HFFc6 (cell line): ENCODE results near the gene ANXA3. TPM values are rescaled to one million over a fixed set of nuclear protein-coding genes. Genes with fewer than 3 reads are reported as not detected.

Experiments
- DNase-seq: peaks from one replicate; pipeline ENCODE4 v3.0.0-alpha.2; 2018
- H3K27ac Mint-ChIP-seq: 2 replicates; pipeline ENCODE4 v1.8.0; 2020; ENCODE audit warnings: mild to moderate bottlenecking, mixed read lengths
- H3K27me3 Mint-ChIP-seq: 2 replicates; pipeline ENCODE4 v1.8.0; 2021; ENCODE audit warnings: mild to moderate bottlenecking, moderate library complexity, mixed read lengths; ENCODE audit not compliant: insufficient read depth
- H3K36me3 Mint-ChIP-seq: 2 replicates; pipeline ENCODE4 v1.8.0; 2021; ENCODE audit warnings: low read depth, mixed read lengths
- H3K4me1 Mint-ChIP-seq: 2 replicates; pipeline ENCODE4 v1.8.0; 2020; ENCODE audit warnings: low read depth, mixed read lengths
- H3K4me3 Mint-ChIP-seq: 2 replicates; pipeline ENCODE4 v1.8.0; 2020; ENCODE audit warnings: mild to moderate bottlenecking, moderate library complexity, mixed read lengths
- H3K9me3 Mint-ChIP-seq: 2 replicates; pipeline ENCODE4 v1.8.0; 2020; ENCODE audit warnings: mild to moderate bottlenecking, mixed read lengths
- total RNA-seq, 6 experiments: library from RNA; stranded (reverse); fragmentation: NEBNext Ultra II Directional; extraction: Animal tissue kit (Norgen Biotek cat#: 25700); gene quantifications; 2 replicates in 1 of 6; 3 replicates in 5 of 6; pipeline ENCODE4 v1.2.3, GENCODE V29; 2021
- TF ChIP-seq, protein P1 (sequence below): fragments of 200-600 bp; sonication (generic); IDR thresholded peaks from 2 replicates; pipeline ENCODE4 v1.5.0; 2021; ENCODE audit warnings: antibody characterized with exemption, mild to moderate bottlenecking

ANXA3 gene
- total RNA-seq, 6 experiments from 2014 or later, result 1.5 to 3.0 (median 1.6) TPM

DNA sequence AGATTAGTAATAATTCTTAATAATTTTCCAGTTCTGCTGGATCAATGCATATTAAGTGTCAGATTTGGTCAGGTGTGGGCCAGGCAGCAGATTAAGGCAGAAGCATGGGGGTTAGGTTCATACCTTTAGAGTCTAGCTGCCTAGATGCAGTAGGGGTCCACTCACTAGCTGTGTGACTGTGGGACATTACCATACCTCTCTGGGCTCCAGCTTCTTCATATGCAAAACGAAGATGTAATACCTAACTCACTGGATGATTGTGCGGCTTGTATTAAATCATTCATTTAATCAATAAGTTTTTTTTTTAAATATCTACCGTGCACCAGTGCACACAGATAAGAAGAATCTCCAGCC, 1.4 kb downstream of the ANXA3 start:
- Mint-ChIP-seq H3K4me1 (peaks cover 53% of the 10 kb centered on the region), H3K4me3 (no peak overlapping the region), H3K9me3 (no peaks in the 10 kb centered on the region), H3K27me3 (no peaks in the 10 kb centered on the region; the same call in 1 of the 2 replicates), H3K36me3 (no peaks in the 10 kb centered on the region), H3K27ac (no peak overlapping the region)
- no peak for DNase-seq
- TF ChIP-seq, protein P1, sequence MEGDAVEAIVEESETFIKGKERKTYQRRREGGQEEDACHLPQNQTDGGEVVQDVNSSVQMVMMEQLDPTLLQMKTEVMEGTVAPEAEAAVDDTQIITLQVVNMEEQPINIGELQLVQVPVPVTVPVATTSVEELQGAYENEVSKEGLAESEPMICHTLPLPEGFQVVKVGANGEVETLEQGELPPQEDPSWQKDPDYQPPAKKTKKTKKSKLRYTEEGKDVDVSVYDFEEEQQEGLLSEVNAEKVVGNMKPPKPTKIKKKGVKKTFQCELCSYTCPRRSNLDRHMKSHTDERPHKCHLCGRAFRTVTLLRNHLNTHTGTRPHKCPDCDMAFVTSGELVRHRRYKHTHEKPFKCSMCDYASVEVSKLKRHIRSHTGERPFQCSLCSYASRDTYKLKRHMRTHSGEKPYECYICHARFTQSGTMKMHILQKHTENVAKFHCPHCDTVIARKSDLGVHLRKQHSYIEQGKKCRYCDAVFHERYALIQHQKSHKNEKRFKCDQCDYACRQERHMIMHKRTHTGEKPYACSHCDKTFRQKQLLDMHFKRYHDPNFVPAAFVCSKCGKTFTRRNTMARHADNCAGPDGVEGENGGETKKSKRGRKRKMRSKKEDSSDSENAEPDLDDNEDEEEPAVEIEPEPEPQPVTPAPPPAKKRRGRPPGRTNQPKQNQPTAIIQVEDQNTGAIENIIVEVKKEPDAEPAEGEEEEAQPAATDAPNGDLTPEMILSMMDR, result no peak

DNA sequence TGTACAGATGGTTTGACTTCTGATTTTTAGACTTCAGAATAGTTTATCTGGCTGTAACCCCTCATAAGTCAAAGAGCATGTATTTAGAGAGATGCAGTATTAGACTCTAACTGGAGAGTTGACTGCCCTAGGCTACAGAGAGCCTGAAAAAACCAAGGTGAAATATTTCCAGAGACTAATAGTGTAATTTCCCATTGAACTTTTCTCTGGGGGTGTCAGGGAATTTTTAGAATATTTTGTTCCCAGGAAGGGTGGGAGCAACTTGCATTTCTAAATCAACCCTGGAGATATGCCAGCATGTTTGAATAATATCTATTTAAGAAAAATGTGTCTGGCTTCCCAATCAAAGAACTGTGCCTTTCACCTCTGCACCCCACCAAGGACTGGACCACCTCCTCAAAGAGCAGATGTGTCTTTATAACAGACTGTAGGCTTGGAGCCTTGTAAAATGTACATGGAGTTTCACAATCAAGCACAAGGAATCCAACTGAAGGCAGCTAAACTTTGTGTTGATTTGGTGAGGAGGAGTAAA, 2.0 kb downstream of the ANXA3 start:
- TF ChIP-seq, protein P1, result no peak
- DNase-seq, result peak; percentile 24
- no peaks in the 10 kb centered on the region for H3K9me3 Mint-ChIP-seq
- no peaks in the 10 kb centered on the region; the same call in 1 of the 2 replicates for H3K27me3 Mint-ChIP-seq
- no peaks in the 10 kb centered on the region for H3K36me3 Mint-ChIP-seq
- H3K27ac Mint-ChIP-seq, result no peak overlapping the region; the same call in 1 of the 2 replicates
- H3K4me1 Mint-ChIP-seq, result peaks cover 59% of the 10 kb centered on the region
- no peak overlapping the region for H3K4me3 Mint-ChIP-seq

DNA sequence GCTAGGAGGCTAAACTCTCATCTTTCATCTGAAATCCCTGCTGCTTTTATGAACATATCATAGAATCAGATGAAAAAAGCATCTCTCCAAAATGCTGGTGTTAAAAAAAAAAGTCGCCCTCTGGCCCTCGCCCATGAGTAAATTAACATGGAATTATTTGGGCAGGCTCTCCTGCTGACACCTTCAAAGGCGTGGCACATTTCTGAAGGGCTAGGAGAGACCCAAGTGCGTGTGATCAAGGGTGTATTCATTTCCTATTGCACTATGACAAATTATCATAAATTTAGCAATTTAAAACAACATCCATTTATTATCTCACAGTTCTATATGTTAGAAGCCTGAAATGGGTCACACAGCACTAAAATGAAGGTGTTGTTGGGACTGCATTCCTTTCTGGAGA, 5.1 kb downstream of the ANXA3 start:
- DNase-seq, result no peak
- H3K4me3 Mint-ChIP-seq, result no peak overlapping the region
- TF ChIP-seq, protein P1, result no peak
- H3K36me3 Mint-ChIP-seq, result no peaks in the 10 kb centered on the region
- peaks cover 78% of the 10 kb centered on the region for H3K4me1 Mint-ChIP-seq
- H3K27me3 Mint-ChIP-seq, result no peaks in the 10 kb centered on the region; the same call in 1 of the 2 replicates
- no peak overlapping the region for H3K27ac Mint-ChIP-seq
- H3K9me3 Mint-ChIP-seq, result no peaks in the 10 kb centered on the region

DNA sequence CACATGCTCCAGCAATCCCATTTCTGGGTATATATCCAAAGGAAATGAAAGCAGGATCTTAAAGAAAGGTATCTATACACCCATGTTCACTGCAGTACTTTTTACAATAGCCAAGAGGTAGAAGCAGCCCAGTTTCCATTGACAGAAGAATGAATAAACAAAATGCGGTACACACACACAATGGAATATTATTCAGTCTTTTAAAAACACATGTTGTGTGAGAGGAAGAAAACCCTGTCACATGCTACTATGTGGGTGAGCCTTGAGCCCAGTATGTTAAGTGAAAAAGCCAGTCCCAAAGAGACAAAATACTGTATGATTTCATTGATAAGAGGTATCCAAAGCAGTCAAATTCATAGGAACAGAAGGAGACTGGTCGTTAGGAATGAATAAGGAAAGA, 6.3 kb downstream of the ANXA3 start:
- no peak for DNase-seq
- H3K4me1 Mint-ChIP-seq, result peaks cover 83% of the 10 kb centered on the region
- TF ChIP-seq, protein P1, result no peak
- H3K9me3 Mint-ChIP-seq, result no peaks in the 10 kb centered on the region
- H3K27me3 Mint-ChIP-seq, result no peaks in the 10 kb centered on the region; the same call in 1 of the 2 replicates
- no peaks in the 10 kb centered on the region for H3K36me3 Mint-ChIP-seq
- no peak overlapping the region for H3K4me3 Mint-ChIP-seq
- peak overlapping the region; percentile 3; the same call in 1 of the 2 replicates for H3K27ac Mint-ChIP-seq

DNA sequence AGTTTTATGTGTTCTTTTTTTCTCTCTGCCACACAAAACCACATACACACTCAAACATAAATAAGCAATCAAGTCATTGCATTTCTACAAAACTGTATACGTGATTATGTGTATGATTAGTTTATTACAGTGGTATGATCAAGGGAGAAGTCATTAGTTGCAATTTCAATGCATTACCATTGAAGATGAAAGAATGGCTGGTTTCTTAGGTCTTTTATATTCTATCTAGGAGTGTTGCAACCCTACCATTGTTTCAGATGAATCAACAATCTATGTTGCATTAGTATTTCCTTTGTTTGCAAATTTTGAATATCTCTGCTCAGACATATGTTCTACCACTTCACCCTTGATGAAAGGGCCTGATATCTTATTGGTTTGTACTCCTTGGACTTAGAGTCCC, 6.8 kb downstream of the ANXA3 start:
- H3K9me3 Mint-ChIP-seq, result no peaks in the 10 kb centered on the region
- peak overlapping the region; percentile 3; the same call in 1 of the 2 replicates for H3K27ac Mint-ChIP-seq
- no peak for DNase-seq
- no peak overlapping the region for H3K4me3 Mint-ChIP-seq
- no peaks in the 10 kb centered on the region for H3K36me3 Mint-ChIP-seq
- TF ChIP-seq, protein P1, result no peak
- peaks cover 83% of the 10 kb centered on the region for H3K4me1 Mint-ChIP-seq
- H3K27me3 Mint-ChIP-seq, result no peaks in the 10 kb centered on the region; the same call in 1 of the 2 replicates
